ENCODE measurements around the gene SCD.

The SCD gene

DNA sequence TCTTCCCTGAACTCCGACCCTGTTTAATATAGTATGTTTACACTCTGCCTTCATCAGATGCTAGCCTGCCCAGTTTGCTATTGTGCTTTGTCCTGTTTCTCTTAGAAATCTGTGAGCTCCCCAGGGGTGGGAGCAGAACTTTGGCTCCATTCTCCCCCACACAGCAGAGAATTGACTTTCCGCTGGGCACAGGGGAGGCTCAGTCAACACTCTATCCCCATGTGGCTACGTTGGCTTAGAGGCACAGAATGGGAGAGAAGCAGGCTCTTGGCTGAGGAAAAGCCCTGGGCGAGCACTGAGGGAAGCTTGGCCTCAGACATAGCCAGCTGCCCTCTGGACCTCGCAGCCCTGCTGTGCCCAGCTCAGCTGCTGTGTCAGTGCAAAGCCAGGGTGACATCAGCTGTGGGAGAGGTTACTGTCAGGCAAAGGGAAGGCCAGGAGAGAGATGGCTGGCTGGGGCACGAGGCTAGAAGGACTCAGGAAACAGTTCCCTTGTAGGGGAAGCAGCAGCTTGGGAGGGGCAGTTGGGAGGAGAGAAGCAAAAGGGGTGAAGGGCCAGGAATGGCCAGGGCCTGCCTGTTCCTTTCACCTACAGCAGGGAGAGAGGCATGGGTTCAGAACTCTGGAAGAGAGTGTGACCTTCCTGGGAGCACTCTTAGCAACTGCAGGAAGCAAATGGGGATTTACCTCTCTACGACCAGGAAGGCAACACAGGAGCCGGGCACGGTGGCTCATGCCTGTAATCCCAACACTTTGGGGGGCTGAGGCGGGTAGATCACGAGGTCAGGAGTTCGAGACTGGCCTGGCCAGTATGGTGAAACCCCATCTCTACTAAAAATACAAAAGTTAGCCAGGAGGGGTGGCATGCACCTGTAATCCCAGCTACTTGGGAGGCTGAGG is 5.8 kb upstream of the SCD start:
- DNase-seq = no peak

DNA sequence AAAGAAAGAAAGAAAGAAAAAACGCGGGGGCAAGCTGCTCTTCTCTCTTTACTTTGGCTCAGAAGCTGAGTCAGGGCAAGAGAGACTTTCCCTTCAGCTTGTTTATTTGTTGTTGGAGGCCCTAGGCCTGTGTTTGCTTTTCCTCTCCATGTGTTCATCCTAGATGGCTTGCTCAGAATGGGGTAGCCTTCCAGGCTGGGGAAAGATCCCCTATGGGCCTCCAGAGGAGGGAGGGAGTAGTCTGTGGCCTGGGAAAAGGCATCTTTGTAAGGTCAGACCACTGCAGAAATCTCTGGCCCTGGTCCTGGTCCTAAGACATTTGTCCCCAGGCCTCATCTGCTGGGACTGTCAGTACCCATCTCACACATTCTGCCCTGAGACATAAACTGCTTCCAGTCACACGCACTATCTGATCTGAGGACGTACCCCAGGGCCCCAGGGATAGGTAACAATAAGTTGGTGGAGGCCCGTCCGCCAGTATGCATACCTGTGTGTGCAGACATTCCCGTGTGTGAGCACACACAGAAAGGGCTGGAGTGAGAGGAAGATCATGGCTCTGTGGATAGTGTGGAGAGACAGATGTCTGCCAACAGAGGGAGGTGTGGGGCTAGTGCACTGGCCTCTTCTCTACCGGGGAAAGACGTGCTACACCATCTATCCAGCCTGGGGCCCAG is 4.9 kb upstream of the SCD start:
- peak; percentile 50 to 63 for DNase-seq

- no peak for DNase-seq
Measured at GRCh38 chr10:100342627-100342972, 4.4 kb upstream of the SCD start.

DNA sequence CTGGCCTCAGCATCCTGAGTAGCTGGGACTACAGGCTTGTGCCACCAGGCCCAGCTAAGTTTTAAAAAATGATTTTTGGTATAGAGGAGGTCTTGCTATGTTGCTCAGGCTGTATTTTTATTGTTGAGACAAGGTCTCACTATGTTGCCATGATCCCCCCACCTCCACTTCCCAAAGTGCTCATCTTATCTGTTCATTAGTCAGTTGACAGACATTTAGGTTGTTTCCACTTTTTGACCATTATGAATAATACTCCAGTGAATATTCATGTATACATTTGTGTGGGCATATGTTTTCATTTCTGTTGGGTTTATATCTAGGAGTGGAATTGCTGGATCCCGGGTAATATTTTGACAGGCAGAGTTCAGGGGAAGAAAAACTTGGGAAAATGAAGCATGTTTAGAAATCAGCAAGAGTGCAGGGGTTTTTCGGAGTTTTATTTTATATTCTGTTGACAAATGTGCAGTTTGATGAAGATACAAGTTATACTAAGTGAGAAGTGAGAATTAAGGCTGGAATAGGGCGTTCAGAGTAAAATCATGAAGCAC is 2.7 kb upstream of the SCD start:
- DNase-seq = no peak

- DNase-seq = no peak
Measured at GRCh38 chr10:100345570-100346330, 1.3 kb upstream of the SCD start.

DNA sequence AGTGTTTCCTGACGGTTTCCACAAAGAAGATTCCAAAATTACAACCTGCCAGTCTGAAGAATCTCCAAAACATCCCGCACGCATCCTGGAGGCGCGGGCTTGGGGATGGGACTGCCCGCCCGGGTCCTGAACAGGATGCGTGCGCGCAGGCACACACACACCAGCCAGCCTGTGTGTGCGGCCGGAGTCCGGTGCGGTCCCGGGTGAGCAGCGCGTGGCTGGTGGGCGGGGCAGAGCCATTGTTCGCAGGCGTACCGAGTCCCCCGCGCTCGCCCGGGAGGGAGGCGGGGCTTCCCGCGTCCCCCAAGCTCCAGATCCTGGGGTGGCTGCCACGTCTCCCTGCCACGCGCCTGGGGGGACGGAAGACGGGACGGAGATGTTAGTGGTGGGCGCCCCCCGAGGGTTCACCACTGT is 675 bp upstream of the SCD start:
- peak; percentile 84 to 87 for DNase-seq

- no peak for DNase-seq
Measured at GRCh38 chr10:100347568-100348195, 649 bp downstream of the SCD start.

DNA sequence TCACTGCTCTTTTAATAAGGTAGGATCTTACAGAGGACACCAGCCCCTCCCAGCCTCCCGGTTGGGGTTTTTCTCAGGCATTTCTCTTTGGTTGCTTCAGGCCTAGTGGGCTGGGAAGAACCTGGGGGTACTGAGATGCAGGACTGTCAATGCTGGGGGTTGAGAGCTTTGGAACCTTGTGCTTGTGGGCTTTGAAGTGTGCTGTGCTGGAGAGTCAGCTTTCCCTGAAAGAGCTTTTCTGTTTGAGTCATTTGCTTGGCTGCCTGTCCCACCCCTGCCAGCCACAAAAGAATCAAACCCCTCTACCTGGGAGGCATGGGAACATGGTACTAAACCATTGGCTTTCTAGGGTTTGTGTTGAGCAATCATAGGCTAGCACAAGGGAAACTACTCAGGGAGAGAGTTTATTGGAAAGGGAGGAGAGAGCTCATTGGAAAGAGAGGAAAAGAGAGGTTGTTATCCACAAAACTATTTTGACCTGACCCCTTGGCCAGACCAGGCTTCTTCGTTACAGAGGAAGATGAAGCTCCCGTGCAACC is 1.4 kb downstream of the SCD start:
- DNase-seq = no peak

DNA sequence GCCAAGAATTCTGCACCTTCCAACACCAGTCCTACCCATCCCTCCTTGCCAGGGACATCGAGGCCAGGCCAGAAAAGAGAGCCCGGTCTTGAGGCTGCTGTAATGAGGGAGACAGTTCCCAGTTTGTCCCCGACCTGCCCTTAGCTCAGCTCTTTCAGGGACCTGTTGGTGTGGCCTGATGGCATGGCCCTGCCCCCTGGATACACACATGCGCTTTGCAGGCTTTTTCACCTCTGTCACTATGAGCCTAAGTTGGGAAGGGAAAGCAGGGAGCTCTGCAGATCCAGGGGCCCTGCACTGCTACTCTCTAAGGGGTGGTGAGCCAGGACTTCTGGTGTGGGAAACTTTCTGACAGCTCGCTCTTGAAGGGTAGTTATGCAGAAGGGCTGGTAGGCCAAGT is 2.1 kb downstream of the SCD start:
- DNase-seq = no peak

- no peak for DNase-seq
Measured at GRCh38 chr10:100349672-100350071, 2.6 kb downstream of the SCD start.

GRCh38 chr10:100350914-100351485 is 4.0 kb downstream of the SCD start:
- no peak for DNase-seq

DNA sequence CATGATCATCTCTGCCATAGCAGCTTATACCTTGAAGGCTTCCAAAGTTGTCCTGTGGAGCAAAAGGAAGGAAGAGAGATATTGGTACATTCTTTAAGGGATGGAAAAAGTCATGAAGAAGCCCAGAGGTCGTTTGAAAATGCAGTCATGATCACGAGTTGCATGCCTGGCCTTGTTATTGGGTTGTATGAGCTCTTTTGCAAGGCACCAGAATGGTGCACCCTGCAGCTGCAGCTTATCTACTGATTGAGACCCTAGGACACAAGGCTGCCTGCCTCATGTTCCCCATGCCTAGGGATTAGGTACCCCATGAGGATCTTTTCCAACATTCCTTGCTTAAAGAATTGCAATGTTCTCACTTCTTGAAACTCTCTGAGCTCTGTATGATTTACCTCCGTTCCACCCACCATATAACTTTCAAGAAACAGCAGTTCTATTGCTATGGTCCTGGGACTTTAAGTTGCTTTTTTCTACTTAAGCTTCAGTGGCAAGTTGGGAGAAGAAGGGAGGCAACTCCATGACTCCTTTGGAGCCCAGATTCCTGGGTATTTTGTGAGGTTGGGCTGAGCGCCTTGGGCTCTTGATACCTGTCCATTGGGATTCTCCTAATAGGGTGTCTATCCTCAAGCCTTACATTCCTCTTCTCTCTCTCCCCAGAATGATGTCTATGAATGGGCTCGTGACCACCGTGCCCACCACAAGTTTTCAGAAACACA is 6.9 kb downstream of the SCD start:
- DNase-seq = no peak

DNA sequence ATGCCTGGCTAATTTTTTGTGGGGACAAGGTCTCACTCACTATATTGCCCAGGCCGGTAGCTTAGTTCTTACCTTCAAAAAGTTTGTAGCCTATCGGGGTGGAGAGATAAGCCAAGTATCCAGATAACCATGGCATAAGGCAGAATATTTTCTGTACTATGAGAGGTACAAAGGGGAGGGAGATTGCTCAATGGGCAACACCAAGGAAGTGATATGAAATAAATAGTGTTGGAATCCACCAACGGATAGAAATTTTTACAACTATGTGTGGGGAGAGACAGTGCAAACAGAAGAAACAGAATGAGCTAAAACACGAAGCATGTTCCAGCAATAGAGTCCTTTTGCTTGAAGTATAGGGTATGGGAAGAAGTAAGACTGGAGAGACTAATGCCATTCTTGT is 8.1 kb downstream of the SCD start:
- DNase-seq = no peak

GRCh38 chr10:100356067-100357017 is 9.3 kb downstream of the SCD start:
- no peak for DNase-seq

- no peak for DNase-seq
Measured at GRCh38 chr10:100357059-100357858, 10.2 kb downstream of the SCD start.

GRCh38 chr10:100359030-100359432 is 12.0 kb downstream of the SCD start:
- no peak for DNase-seq

GRCh38 chr10:100359529-100360150 is 12.6 kb downstream of the SCD start:
- DNase-seq = no peak

DNA sequence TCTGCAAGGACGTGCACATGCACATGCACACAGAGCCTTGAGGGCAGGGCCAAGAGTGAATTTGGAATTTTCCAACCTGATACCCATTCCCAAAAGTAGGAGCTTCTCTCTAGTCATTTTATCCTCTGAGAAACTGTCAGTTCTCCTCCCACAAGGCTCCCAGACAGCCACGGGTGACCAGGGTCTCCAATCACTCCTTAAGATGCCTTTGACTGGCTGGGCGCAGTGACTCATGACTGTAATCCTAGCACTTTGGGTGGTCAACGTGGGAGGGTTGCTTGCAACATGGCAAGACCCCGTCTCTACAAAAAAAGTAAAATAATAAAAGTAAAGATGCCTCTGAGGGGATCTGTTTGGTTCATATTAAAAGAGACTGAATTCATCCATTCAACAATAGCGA is 13.2 kb downstream of the SCD start:
- DNase-seq = no peak
